ENCODE results near the gene NUDT1.

The NUDT1 gene

DNA sequence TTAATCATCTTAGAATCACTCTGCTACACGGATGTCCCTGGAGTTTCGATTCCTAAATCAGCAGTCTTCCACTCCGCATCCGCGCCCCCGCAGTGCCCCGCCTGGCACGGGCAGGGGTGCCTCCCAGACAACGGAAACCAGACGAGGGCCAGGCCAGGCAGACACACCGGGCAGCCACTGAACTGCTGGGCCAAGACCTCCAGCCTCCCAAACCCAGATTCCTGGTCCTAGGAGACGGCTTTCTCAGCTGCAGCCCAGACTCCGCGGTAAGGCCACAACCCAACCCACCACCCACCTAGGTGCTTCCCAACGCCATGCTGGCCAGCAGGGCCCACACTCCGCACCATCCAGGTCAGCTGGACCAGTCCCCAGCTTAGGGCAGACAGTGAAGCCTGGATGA, 42.5 kb upstream of the NUDT1 start:
- peaks cover 0 to 80% of the 10 kb centered on the region in 2 experiments; a peak in 1 of 3 replicates for H3K36me3 ChIP-seq (ENCODE audit: control insufficient read depth in 2 of 2, insufficient read depth in 1 of 2, low read length in 2 of 2)
- no peaks in the 10 kb centered on the region for H3K4me1 ChIP-seq (ENCODE audit: control insufficient read depth, insufficient read depth, low read length)
- CTCF ChIA-PET = no interaction called here
- TF ChIP-seq ZNF266 (tag by site-specific recombination; IDR thresholded peaks at IDR 0.05; ENCODE audit: low read depth) = no peak
- TF ChIP-seq ZFP69B (tag by site-specific recombination; IDR thresholded peaks at IDR 0.05) = no peak
- TF ChIP-seq ZBTB17 (tag by site-specific recombination; IDR thresholded peaks at IDR 0.05) = no peak
- H3K27ac ChIP-seq (ENCODE audit: extremely low read depth, low read depth, low read length) = no peak overlapping the region
- H3K9me3 ChIP-seq (ENCODE audit: control insufficient read depth, insufficient read depth, low read depth, low read length) = no peaks in the 10 kb centered on the region
- no peak overlapping the region for H3K4me3 ChIP-seq (ENCODE audit: low read depth, low read length)
- POLR2A ChIA-PET = no interaction called here

DNA sequence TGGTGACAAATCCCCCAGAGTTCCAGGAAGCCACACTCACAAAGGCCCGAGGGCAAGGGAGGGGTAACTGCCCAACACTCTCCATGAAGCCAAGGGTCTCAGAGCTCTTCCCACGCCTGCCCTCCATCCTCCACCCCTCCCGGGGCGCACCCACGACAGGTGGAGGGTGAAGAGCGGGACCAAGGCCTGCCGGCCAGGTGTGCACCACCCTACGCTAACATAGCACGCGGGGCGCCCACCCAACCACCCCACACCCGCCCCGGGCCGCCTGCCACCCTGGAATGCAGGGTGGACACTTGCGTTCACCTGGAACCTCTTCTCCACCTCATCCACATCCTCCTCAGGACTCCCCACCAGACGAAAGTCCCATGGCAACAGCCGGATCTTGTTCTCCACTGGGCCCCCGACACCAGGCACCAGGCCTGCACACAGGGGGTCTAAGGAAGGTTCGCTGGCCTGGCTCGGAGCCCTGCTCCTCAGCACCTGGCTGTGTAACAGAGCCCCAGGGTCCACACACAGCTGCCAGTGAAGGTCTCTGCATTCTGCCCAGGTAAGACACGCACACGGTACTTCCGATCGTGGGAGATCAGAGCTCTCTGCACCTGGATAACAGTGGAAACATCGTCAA, 42.0 kb upstream of the NUDT1 start:
- Histone ChIP-seq H3K9me3 (ENCODE audit: control insufficient read depth, insufficient read depth, low read depth, low read length) (no peaks in the 10 kb centered on the region), H3K36me3 (ENCODE audit: control insufficient read depth in 2 of 2, insufficient read depth in 1 of 2, low read length in 2 of 2) (peaks cover 0 to 84% of the 10 kb centered on the region in 2 experiments; a peak in 1 of 3 replicates), H3K4me3 (ENCODE audit: low read depth, low read length) (no peak overlapping the region), H3K4me1 (ENCODE audit: control insufficient read depth, insufficient read depth, low read length) (no peaks in the 10 kb centered on the region), H3K27ac (ENCODE audit: extremely low read depth, low read depth, low read length) (no peak overlapping the region)
- POLR2A ChIA-PET = no interaction called here
- no peak for TF ChIP-seq ZBTB48 (tag by site-specific recombination; IDR thresholded peaks at IDR 0.05)
- no peak for TF ChIP-seq ZNF10 (tag by site-specific recombination; IDR thresholded peaks at IDR 0.05)
- TF ChIP-seq ZNF664 (tag by site-specific recombination; IDR thresholded peaks at IDR 0.05) = no peak
- TF ChIP-seq ZNF571 (tag by site-specific recombination; IDR thresholded peaks at IDR 0.05) = no peak
- TF ChIP-seq SP2 (tag by site-specific recombination; IDR thresholded peaks at IDR 0.05) = no peak
- no peak for TF ChIP-seq ZNF155 (tag by site-specific recombination; IDR thresholded peaks at IDR 0.05)
- TF ChIP-seq KLF7 (tag by site-specific recombination; IDR thresholded peaks at IDR 0.05; ENCODE audit: borderline replicate concordance) = no peak
- TF ChIP-seq, protein P1, sequence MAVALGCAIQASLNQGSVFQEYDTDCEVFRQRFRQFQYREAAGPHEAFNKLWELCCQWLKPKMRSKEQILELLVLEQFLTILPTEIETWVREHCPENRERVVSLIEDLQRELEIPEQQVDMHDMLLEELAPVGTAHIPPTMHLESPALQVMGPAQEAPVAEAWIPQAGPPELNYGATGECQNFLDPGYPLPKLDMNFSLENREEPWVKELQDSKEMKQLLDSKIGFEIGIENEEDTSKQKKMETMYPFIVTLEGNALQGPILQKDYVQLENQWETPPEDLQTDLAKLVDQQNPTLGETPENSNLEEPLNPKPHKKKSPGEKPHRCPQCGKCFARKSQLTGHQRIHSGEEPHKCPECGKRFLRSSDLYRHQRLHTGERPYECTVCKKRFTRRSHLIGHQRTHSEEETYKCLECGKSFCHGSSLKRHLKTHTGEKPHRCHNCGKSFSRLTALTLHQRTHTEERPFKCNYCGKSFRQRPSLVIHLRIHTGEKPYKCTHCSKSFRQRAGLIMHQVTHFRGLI (tag by site-specific recombination; IDR thresholded peaks at IDR 0.05) = no peak
- no peak for TF ChIP-seq ZNF660 (tag by site-specific recombination; IDR thresholded peaks at IDR 0.05)
- CTCF ChIA-PET = no interaction called here

DNA sequence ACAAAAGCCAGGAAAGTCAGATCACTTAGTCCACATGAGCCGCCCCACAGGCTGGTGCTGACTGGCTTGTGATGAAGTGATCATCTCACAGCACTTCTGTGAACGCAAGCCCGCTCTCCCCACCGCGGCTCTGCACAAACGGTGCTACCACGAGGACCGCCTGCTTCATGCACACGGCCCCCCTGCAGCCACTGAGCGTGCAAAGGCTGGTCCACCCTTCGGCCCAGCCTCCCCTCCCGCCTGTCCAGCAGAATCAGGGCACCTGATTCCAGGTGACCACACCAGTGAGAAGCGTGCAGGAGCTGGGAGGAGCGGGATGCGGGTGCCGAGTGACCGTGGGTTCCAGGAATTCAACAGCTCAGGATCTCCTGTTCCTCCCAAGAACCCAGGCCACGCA, 41.4 kb upstream of the NUDT1 start:
- no peaks in the 10 kb centered on the region for H3K4me1 ChIP-seq (ENCODE audit: control insufficient read depth, insufficient read depth, low read length)
- peaks cover 0 to 84% of the 10 kb centered on the region in 2 experiments; a peak in 1 of 3 replicates for H3K36me3 ChIP-seq (ENCODE audit: control insufficient read depth in 2 of 2, insufficient read depth in 1 of 2, low read length in 2 of 2)
- H3K4me3 ChIP-seq (ENCODE audit: low read depth, low read length) = no peak overlapping the region
- H3K9me3 ChIP-seq (ENCODE audit: control insufficient read depth, insufficient read depth, low read depth, low read length) = no peaks in the 10 kb centered on the region
- no peak overlapping the region for H3K27ac ChIP-seq (ENCODE audit: extremely low read depth, low read depth, low read length)
- ChIA-PET POLR2A (no interaction called here), CTCF (no interaction called here)
- TF ChIP-seq ZNF10 (tag by site-specific recombination; IDR thresholded peaks at IDR 0.05) (no peak), ZSCAN16 (tag by site-specific recombination; IDR thresholded peaks at IDR 0.05) (no peak), MYNN (tag by site-specific recombination; IDR thresholded peaks at IDR 0.05; ENCODE audit: borderline replicate concordance) (no peak), ZNF221 (tag by site-specific recombination; IDR thresholded peaks at IDR 0.05; ENCODE audit: borderline replicate concordance) (no peak), ZSCAN23 (tag by site-specific recombination; IDR thresholded peaks at IDR 0.05) (no peak), FEZF1 (tag by site-specific recombination; IDR thresholded peaks at IDR 0.05) (no peak), ZNF629 (tag by site-specific recombination; IDR thresholded peaks at IDR 0.05) (no peak), ZNF138 (tag by site-specific recombination; IDR thresholded peaks at IDR 0.05; ENCODE audit: borderline replicate concordance) (no peak), ZNF202 (tag by site-specific recombination; IDR thresholded peaks at IDR 0.05; ENCODE audit: borderline replicate concordance) (no peak), ZBTB7A (tag by site-specific recombination; IDR thresholded peaks at IDR 0.05; ENCODE audit: low read depth) (no peak), TRIM28 (IDR thresholded peaks at IDR 0.05; ENCODE audit: borderline replicate concordance, low read length) (no peak), ZNF112 (tag by site-specific recombination; IDR thresholded peaks at IDR 0.05) (no peak), ZNF175 (tag by site-specific recombination; IDR thresholded peaks at IDR 0.05) (no peak)
- TF ChIP-seq, protein P2, sequence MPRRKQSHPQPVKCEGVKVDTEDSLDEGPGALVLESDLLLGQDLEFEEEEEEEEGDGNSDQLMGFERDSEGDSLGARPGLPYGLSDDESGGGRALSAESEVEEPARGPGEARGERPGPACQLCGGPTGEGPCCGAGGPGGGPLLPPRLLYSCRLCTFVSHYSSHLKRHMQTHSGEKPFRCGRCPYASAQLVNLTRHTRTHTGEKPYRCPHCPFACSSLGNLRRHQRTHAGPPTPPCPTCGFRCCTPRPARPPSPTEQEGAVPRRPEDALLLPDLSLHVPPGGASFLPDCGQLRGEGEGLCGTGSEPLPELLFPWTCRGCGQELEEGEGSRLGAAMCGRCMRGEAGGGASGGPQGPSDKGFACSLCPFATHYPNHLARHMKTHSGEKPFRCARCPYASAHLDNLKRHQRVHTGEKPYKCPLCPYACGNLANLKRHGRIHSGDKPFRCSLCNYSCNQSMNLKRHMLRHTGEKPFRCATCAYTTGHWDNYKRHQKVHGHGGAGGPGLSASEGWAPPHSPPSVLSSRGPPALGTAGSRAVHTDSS (tag by site-specific recombination; IDR thresholded peaks at IDR 0.05) = no peak
- TF ChIP-seq, protein P3, sequence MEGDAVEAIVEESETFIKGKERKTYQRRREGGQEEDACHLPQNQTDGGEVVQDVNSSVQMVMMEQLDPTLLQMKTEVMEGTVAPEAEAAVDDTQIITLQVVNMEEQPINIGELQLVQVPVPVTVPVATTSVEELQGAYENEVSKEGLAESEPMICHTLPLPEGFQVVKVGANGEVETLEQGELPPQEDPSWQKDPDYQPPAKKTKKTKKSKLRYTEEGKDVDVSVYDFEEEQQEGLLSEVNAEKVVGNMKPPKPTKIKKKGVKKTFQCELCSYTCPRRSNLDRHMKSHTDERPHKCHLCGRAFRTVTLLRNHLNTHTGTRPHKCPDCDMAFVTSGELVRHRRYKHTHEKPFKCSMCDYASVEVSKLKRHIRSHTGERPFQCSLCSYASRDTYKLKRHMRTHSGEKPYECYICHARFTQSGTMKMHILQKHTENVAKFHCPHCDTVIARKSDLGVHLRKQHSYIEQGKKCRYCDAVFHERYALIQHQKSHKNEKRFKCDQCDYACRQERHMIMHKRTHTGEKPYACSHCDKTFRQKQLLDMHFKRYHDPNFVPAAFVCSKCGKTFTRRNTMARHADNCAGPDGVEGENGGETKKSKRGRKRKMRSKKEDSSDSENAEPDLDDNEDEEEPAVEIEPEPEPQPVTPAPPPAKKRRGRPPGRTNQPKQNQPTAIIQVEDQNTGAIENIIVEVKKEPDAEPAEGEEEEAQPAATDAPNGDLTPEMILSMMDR (tag by site-specific recombination; IDR thresholded peaks at IDR 0.05) = no peak
- TF ChIP-seq, protein P4, sequence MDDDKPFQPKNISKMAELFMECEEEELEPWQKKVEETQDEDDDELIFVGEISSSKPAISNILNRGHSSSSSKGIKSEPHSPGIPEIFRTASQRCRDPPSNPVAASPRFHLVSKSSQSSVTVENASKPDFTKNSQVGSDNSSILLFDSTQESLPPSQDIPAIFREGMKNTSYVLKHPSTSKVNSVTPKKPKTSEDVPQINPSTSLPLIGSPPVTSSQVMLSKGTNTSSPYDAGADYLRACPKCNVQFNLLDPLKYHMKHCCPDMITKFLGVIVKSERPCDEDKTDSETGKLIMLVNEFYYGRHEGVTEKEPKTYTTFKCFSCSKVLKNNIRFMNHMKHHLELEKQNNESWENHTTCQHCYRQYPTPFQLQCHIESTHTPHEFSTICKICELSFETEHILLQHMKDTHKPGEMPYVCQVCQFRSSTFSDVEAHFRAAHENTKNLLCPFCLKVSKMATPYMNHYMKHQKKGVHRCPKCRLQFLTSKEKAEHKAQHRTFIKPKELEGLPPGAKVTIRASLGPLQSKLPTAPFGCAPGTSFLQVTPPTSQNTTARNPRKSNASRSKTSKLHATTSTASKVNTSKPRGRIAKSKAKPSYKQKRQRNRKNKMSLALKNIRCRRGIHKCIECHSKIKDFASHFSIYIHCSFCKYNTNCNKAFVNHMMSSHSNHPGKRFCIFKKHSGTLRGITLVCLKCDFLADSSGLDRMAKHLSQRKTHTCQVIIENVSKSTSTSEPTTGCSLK (tag by site-specific recombination; IDR thresholded peaks at IDR 0.05) = no peak

Measured in HEK293 (cell line).